ENCODE data around the gene UST.

Gene UST

DNA sequence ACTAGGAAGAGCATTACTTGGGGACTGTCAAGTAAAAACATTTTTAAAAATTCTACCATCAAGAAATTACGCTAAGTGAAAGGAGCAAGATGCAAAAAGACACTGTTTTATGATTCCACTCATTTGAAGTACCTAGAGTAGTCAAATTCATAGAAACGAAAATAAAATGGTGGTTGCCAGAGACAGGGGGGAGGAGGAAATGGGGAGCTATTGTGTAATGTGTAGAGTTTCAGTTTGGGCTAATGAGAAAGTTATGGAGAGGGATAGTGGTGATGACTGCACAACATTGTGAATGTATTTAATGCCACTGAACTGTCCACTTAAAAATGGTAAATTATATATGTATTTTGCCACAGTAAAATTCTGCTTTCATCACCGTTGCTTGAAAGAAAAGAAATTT, 83.8 kb downstream of the UST start:
- Histone ChIP-seq H3K4me1 (ENCODE audit: control insufficient read depth, low read depth, low read length) (no peaks in the 10 kb centered on the region), H3K27me3 (ENCODE audit: control insufficient read depth, insufficient read depth, low read length) (no peaks in the 10 kb centered on the region), H3K27ac (ENCODE audit: low read length) (no peak overlapping the region), H3K9me3 (ENCODE audit: control insufficient read depth, low read depth, low read length) (no peaks in the 10 kb centered on the region), H3K4me3 (ENCODE audit: low read length) (no peak overlapping the region), H3K36me3 (ENCODE audit: control insufficient read depth, low read depth, low read length) (no peaks in the 10 kb centered on the region), H3K9ac (ENCODE audit: low read length) (no peak overlapping the region)

DNA sequence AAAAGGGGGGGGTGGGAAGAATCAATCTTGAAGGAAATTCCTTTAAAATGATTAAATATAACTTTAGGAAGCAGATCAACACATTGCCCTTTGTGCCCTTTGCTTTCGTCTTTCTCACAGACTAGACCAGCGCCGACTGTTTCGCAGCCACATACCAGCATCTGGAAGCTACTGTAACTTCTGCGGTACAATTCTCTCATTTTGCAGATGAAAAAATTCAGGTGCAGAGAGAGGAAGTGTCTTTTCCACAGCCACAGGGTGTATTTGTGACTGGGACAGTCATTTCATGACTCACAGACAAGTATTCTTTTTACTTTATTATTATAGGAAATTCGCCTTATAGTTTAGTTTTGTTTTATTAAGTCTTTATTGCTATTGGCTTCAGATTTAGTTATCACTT, 84.2 kb downstream of the UST start:
- Histone ChIP-seq H3K4me3 (ENCODE audit: low read length) (no peak overlapping the region), H3K9ac (ENCODE audit: low read length) (no peak overlapping the region), H3K36me3 (ENCODE audit: control insufficient read depth, low read depth, low read length) (no peaks in the 10 kb centered on the region), H3K27me3 (ENCODE audit: control insufficient read depth, insufficient read depth, low read length) (no peaks in the 10 kb centered on the region), H3K27ac (ENCODE audit: low read length) (no peak overlapping the region), H3K9me3 (ENCODE audit: control insufficient read depth, low read depth, low read length) (no peaks in the 10 kb centered on the region), H3K4me1 (ENCODE audit: control insufficient read depth, low read depth, low read length) (no peaks in the 10 kb centered on the region)

DNA sequence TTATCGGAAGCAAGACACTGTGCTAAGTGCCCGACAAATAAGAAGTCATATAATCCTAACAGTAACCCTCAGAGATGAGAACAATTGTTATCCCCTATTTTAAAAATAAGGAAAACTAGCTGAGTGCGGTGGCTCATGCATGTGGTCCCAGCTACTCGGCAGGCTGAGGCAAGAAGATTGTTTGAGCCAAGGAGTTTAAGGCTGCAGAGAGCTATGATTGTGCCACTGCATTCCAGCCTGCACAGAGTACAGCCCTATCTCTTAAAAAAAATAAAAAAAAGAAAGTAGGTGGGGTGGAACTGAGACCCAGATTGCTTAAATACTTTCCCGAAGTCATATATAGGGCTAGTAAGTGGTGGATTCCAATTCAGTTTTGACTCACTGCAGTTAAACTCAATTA, 84.7 kb downstream of the UST start:
- Histone ChIP-seq H3K4me3 (ENCODE audit: low read length) (no peak overlapping the region), H3K27ac (ENCODE audit: low read length) (no peak overlapping the region), H3K9me3 (ENCODE audit: control insufficient read depth, low read depth, low read length) (no peaks in the 10 kb centered on the region), H3K27me3 (ENCODE audit: control insufficient read depth, insufficient read depth, low read length) (no peaks in the 10 kb centered on the region), H3K36me3 (ENCODE audit: control insufficient read depth, low read depth, low read length) (no peaks in the 10 kb centered on the region), H3K9ac (ENCODE audit: low read length) (no peak overlapping the region), H3K4me1 (ENCODE audit: control insufficient read depth, low read depth, low read length) (no peaks in the 10 kb centered on the region)

DNA sequence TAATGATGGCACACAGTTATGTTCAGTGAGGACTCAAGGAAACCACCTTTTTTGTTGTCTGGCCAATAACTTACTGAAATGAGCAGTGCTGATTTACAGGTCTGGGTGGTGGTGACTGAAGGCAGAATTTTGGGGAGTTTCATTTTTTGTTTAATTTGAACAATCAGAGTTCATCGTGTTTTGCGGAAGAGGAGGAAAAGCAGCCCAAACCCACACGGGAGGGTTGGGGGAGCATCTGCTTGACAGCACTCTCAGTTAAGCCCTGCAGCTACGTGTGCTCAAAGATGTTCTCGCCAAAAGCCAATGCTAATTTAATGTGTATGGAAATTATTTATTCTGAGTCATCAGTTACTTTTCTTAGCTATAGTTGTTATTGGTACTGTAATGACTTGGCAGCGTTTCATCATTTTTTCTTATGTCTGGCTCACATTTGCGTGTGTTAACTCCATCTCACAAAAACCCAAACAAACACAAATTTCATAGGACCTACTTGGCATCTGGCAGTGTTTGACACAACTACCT, 89.2 kb downstream of the UST start:
- H3K9ac ChIP-seq (ENCODE audit: low read length) = no peak overlapping the region
- peaks cover 28% of the 10 kb centered on the region for H3K4me1 ChIP-seq (ENCODE audit: control insufficient read depth, low read depth, low read length)
- H3K36me3 ChIP-seq (ENCODE audit: control insufficient read depth, low read depth, low read length) = no peaks in the 10 kb centered on the region
- H3K27me3 ChIP-seq (ENCODE audit: control insufficient read depth, insufficient read depth, low read length) = no peaks in the 10 kb centered on the region
- no peak overlapping the region for H3K27ac ChIP-seq (ENCODE audit: low read length)
- no peak overlapping the region for H3K4me3 ChIP-seq (ENCODE audit: low read length)
- no peaks in the 10 kb centered on the region for H3K9me3 ChIP-seq (ENCODE audit: control insufficient read depth, low read depth, low read length)

DNA sequence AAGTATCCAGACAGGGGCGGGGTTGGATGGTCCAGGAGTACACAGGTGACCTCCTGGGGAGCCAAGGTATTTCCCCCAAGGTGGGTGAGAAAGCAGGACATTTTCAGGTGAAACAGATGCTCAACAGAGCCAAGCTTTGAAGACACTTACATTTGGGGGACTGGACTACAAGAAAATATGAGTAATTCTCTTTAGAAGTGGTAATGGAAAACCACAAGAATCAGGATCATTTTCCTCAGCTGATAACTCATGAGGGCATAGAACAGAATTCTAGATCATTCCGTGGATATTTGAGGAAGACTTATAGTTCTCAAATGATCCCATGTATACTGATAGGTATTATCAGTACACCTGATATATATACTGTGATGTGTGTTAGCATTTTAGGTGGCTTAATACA, 89.9 kb downstream of the UST start:
- no peaks in the 10 kb centered on the region for H3K27me3 ChIP-seq (ENCODE audit: control insufficient read depth, insufficient read depth, low read length)
- H3K36me3 ChIP-seq (ENCODE audit: control insufficient read depth, low read depth, low read length) = no peaks in the 10 kb centered on the region
- H3K27ac ChIP-seq (ENCODE audit: low read length) = no peak overlapping the region
- no peaks in the 10 kb centered on the region for H3K9me3 ChIP-seq (ENCODE audit: control insufficient read depth, low read depth, low read length)
- H3K4me1 ChIP-seq (ENCODE audit: control insufficient read depth, low read depth, low read length) = peaks cover 28% of the 10 kb centered on the region
- no peak overlapping the region for H3K9ac ChIP-seq (ENCODE audit: low read length)
- no peak overlapping the region for H3K4me3 ChIP-seq (ENCODE audit: low read length)

DNA sequence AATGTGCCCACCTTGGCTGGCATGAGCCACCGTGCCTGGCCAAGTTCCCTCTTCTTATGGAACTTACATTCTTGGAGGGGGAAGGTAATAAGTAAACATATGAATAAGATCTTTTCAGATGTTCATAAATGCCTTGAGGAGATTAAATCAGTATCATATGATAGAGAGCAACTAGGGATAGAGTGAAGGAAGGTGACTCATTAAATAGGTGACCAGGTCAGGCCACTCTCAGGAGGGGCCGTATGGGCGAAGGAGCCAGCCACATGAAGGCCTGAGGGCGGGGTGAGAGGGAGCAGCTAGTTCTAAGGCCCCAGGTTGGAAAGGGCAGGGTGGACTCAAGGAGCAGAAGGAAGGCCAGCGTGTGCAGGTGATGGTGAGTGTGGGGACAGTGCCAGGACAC, 91.1 kb downstream of the UST start:
- Histone ChIP-seq H3K27ac (ENCODE audit: low read length) (no peak overlapping the region), H3K9me3 (ENCODE audit: control insufficient read depth, low read depth, low read length) (no peaks in the 10 kb centered on the region), H3K27me3 (ENCODE audit: control insufficient read depth, insufficient read depth, low read length) (no peaks in the 10 kb centered on the region), H3K4me3 (ENCODE audit: low read length) (no peak overlapping the region), H3K36me3 (ENCODE audit: control insufficient read depth, low read depth, low read length) (no peaks in the 10 kb centered on the region), H3K9ac (ENCODE audit: low read length) (no peak overlapping the region), H3K4me1 (ENCODE audit: control insufficient read depth, low read depth, low read length) (peaks cover 28% of the 10 kb centered on the region)

DNA sequence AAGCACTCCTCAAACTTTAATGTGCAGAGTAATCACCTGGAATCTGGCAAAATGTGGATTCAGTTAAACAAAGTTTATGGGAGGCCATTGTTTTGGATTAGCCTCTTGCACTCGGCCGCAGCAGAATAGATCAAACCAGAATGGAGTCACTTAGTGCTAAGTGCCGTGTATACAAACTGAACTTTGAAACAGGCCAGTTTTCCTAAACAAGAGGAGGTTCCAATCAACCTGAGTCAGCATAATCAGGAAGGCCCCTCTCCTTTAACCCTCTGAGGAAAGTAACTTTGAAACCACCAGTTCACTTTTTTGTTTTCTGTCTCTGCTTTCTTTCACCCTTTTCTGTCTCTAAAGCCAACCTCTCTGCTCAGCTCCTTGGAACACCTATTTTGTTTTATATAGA, 92.2 kb downstream of the UST start:
- H3K4me3 ChIP-seq (ENCODE audit: low read length) = no peak overlapping the region
- no peaks in the 10 kb centered on the region for H3K36me3 ChIP-seq (ENCODE audit: control insufficient read depth, low read depth, low read length)
- no peak overlapping the region for H3K9ac ChIP-seq (ENCODE audit: low read length)
- H3K9me3 ChIP-seq (ENCODE audit: control insufficient read depth, low read depth, low read length) = no peaks in the 10 kb centered on the region
- H3K27me3 ChIP-seq (ENCODE audit: control insufficient read depth, insufficient read depth, low read length) = no peaks in the 10 kb centered on the region
- H3K27ac ChIP-seq (ENCODE audit: low read length) = no peak overlapping the region
- peaks cover 28% of the 10 kb centered on the region for H3K4me1 ChIP-seq (ENCODE audit: control insufficient read depth, low read depth, low read length)

DNA sequence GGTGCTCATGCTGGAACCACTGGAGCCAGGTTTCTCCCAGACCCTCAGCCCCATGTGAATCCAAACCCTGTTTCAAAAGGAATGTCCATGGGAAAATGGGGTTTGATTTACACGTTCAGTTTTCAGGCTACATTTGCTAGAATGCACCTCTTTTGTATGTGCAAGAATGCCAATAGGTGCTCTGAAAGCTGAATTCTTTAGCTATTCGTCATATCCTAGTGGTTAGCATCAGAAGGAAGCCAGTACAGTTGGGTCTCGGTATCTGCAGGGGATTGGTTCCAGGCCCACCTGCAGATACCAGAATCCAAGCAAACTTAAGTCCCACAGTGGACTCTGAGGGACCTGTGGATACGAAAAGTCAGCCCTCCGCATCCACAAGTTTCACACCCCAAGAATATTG, 93.4 kb downstream of the UST start:
- H3K9me3 ChIP-seq (ENCODE audit: control insufficient read depth, low read depth, low read length) = no peaks in the 10 kb centered on the region
- H3K4me3 ChIP-seq (ENCODE audit: low read length) = no peak overlapping the region
- no peak overlapping the region for H3K27ac ChIP-seq (ENCODE audit: low read length)
- no peaks in the 10 kb centered on the region for H3K36me3 ChIP-seq (ENCODE audit: control insufficient read depth, low read depth, low read length)
- peaks cover 28% of the 10 kb centered on the region for H3K4me1 ChIP-seq (ENCODE audit: control insufficient read depth, low read depth, low read length)
- H3K27me3 ChIP-seq (ENCODE audit: control insufficient read depth, insufficient read depth, low read length) = no peaks in the 10 kb centered on the region
- H3K9ac ChIP-seq (ENCODE audit: low read length) = no peak overlapping the region

DNA sequence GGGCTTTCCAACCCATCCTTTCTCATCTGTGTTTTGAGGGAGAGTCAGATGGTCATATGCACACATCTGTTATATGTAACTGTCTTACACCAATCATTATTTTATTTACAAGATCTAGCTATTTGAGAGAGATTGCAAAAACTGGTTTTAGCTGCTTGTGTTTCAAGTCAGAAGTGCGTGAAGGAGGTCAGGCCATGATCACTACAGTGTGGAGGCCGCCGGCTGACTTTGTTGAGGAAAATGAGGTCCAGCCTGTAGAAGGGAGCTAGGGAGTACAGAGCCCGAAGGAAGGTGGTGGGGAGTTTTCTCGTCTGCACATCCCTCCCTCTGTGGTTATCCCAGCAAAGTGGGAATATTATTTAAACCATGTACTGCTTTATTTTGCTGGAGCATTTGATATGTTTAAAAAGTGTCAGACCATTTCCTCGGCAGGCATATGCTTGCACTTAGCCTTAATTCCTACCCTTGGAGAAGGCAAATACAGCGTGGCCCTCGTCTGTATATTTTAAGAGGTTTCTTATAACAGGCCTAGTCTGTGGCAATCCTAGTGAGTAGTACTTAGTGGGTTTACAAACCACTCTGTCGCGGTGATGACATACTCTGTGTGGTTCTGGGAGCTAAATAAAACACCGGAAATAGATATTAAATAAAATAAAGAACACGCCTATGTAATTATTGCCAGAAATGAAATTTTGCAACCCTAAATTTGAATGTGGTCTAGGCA, 95.6 kb downstream of the UST start:
- Histone ChIP-seq H3K4me3 (ENCODE audit: low read length) (no peak overlapping the region), H3K4me1 (ENCODE audit: control insufficient read depth, low read depth, low read length) (peaks cover 24% of the 10 kb centered on the region), H3K9me3 (ENCODE audit: control insufficient read depth, low read depth, low read length) (no peaks in the 10 kb centered on the region), H3K27ac (ENCODE audit: low read length) (no peak overlapping the region), H3K36me3 (ENCODE audit: control insufficient read depth, low read depth, low read length) (no peaks in the 10 kb centered on the region), H3K9ac (ENCODE audit: low read length) (no peak overlapping the region), H3K27me3 (ENCODE audit: control insufficient read depth, insufficient read depth, low read length) (no peaks in the 10 kb centered on the region)

DNA sequence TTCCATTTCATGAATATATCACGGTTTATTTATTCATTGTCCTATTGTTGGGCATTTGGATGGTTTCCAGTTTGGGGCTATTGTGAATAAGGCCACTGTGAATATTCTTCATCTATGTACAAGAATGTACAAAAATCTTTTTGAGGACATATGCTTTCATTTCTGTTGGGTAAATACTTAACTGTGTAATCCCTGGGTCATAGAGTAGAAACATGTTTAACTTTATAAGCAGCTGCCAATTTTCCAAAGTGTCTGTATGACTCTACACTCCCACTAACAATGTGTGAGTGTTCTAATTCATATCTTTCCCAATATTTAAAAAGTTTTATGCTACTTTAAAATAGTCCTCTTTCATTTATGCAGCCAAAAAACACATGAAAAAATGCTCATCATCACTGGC, 98.6 kb downstream of the UST start:
- Histone ChIP-seq H3K36me3 (ENCODE audit: control insufficient read depth, low read depth, low read length) (no peaks in the 10 kb centered on the region), H3K27me3 (ENCODE audit: control insufficient read depth, insufficient read depth, low read length) (no peaks in the 10 kb centered on the region), H3K9ac (ENCODE audit: low read length) (no peak overlapping the region), H3K9me3 (ENCODE audit: control insufficient read depth, low read depth, low read length) (no peaks in the 10 kb centered on the region), H3K4me1 (ENCODE audit: control insufficient read depth, low read depth, low read length) (peaks cover 9% of the 10 kb centered on the region), H3K4me3 (ENCODE audit: low read length) (no peak overlapping the region), H3K27ac (ENCODE audit: low read length) (no peak overlapping the region)

DNA sequence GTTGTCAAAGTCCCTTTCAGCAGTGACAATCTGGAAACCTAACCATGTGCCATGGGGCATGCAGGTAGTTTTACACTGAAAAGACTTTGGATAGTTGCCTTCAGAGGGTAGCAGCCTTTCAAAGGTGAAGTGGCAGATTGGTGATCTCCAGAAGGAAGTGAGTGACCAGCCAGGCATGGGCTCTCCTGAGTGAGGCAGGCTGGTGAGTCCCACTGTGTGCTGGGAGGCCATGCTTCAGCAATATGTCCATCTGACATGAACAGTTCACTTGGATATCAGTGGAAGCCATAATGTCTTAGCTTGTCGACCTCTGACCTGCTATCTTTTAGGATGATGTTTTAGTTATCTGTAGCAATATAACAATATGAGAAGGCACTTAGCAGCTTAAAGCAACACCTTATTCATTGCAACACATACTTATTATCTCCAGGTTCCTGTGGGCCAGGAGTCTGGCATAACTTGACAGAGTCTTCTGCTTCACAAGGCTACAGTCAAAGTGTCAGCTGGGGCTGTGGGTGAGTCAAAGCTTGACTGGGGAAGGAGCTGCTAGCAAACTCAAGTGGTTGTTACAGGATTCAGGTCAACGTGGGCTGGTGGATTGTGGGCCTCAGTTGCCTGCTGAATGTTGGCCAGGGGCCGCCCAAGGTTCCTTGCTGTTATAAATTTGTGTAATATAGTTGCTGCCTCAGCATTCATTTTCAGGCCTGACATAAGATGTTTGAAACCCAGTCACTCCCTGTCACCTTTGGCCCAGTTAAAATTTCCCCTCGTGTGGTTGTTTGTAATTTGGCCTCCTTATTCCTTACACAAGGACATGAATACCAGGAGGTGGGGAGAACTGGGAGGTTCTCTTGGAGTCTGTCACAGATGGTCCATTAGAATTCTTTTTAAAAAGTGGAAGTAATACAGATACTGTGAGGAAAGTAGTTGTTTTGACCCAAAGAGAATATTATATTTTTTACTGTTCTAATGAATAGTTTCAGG, 100.2 kb downstream of the UST start:
- Histone ChIP-seq H3K4me1 (ENCODE audit: control insufficient read depth, low read depth, low read length) (peaks cover 20% of the 10 kb centered on the region), H3K27me3 (ENCODE audit: control insufficient read depth, insufficient read depth, low read length) (no peaks in the 10 kb centered on the region), H3K9ac (ENCODE audit: low read length) (no peak overlapping the region), H3K27ac (ENCODE audit: low read length) (no peak overlapping the region), H3K9me3 (ENCODE audit: control insufficient read depth, low read depth, low read length) (no peaks in the 10 kb centered on the region), H3K36me3 (ENCODE audit: control insufficient read depth, low read depth, low read length) (no peaks in the 10 kb centered on the region), H3K4me3 (ENCODE audit: low read length) (no peak overlapping the region)

Measured in iPS-18a (cell line).